Colonic mucosa (tissue), 4 donors: ENCODE measurements around the gene FAM110D. TPM values are rescaled to one million over a fixed set of nuclear protein-coding genes. Genes with fewer than 3 reads are reported as not detected.

Source experiments
- DNase-seq: peaks from one replicate; pipeline ENCODE4 v3.0.0-alpha.2; 2020
- H3K27ac ChIP-seq: fragments of 200-600 bp; one replicate; pipeline ENCODE4 v1.8.0; 2021
- H3K27me3 ChIP-seq: fragments of 200-600 bp; one replicate; pipeline ENCODE4 v1.8.0; 2021
- H3K36me3 ChIP-seq: fragments of 200-600 bp; one replicate; pipeline ENCODE4 v1.8.0; 2021
- H3K4me1 ChIP-seq: fragments of 200-600 bp; one replicate; pipeline ENCODE4 v1.8.0; 2021; ENCODE audit warnings: mild to moderate bottlenecking
- H3K4me3 ChIP-seq: fragments of 200-600 bp; one replicate; pipeline ENCODE4 v1.8.0; 2021
- H3K9ac ChIP-seq, 2 donors: one replicate each; pipeline ENCODE4 v1.7.0; 2013; ENCODE audit warnings: control low read depth in 2 of 2, low read depth in 2 of 2, low read length in 2 of 2
- H3K9me3 ChIP-seq: fragments of 200-600 bp; one replicate; pipeline ENCODE4 v1.8.0; 2021
- intact Hi-C: fragments of 100-400 bp; cut with DNase I; formaldehyde crosslinking; loops from one replicate; pipeline ENCODE4 v1.14.1; 2022
- total RNA-seq, 2 donors: library from RNA; stranded (reverse); fragmentation: NEBNext Ultra II Directional in 1 of 2; extraction: Animal tissue kit (Norgen Biotek cat#: 25700) in 1 of 2; gene quantifications; one replicate each; pipeline ENCODE4 v1.2.1, GENCODE V29; 2021
- TF ChIP-seq, protein P1 (sequence below): fragments of 200-600 bp; IDR thresholded peaks from one replicate; pipeline ENCODE4 v1.8.0; 2022; ENCODE audit warnings: antibody characterized with exemption, mild to moderate bottlenecking
- donor health status: healthy.
- donor health status: DM: no; HTN: no; CAD: no.
- donor health status: DM: no; HTN: no; CAD: no.

Gene FAM110D
- total RNA-seq, 2 donors from 2014 or later, result 0.57 to 1.1 TPM

DNA sequence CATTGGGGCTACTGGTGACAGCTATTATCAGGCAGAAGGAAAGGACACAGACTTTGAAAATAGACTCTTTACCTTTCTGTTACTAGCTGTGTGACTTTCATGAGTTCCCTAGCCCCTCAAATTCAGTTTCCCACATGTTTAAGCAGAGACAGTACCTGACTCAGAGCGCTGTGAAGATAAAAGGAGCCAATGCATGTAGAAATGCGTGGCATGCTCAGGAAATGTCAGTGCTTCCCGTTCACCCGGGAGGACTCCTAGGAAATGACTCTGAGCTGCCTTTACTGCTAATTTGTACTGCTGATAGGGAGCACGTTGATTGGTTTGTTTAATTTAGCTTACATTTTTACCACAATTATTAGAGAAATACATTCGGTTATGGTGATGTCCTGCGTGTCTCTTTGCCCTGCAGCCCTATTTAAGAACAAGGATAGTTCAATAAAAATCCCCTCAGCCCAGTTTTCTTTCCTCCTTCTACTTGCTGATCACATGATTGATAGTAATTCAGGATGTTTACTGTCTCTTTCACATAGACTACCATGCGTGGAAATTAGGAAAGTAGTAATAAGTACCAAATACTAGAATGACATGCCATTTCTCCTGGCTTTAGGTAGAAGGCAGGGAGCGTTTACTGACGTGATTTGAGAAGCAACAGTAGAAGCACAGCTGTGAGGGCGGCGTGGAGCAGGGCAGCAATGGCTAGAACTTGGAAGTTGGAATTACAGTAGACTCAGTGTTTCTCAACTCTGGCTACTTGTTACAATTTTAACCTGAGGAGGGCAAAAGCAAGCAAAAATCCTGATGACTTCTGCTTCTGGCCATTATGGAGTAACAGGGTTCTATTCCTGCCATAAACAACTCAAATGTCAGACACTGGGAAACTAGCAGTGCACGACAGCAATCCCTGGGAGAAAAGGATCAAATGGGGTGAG, 31.4 kb upstream of the FAM110D start:
- TF ChIP-seq, protein P1, sequence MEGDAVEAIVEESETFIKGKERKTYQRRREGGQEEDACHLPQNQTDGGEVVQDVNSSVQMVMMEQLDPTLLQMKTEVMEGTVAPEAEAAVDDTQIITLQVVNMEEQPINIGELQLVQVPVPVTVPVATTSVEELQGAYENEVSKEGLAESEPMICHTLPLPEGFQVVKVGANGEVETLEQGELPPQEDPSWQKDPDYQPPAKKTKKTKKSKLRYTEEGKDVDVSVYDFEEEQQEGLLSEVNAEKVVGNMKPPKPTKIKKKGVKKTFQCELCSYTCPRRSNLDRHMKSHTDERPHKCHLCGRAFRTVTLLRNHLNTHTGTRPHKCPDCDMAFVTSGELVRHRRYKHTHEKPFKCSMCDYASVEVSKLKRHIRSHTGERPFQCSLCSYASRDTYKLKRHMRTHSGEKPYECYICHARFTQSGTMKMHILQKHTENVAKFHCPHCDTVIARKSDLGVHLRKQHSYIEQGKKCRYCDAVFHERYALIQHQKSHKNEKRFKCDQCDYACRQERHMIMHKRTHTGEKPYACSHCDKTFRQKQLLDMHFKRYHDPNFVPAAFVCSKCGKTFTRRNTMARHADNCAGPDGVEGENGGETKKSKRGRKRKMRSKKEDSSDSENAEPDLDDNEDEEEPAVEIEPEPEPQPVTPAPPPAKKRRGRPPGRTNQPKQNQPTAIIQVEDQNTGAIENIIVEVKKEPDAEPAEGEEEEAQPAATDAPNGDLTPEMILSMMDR, result no peak
- H3K36me3 ChIP-seq, result no peaks in the 10 kb centered on the region
- peak; percentile 53 for DNase-seq
- intact Hi-C loops, result no loop called here
- no peaks in the 10 kb centered on the region for H3K4me1 ChIP-seq
- H3K27me3 ChIP-seq, result no peaks in the 10 kb centered on the region
- H3K4me3 ChIP-seq, result peak overlapping the region; percentile 38
- H3K27ac ChIP-seq, result peak overlapping the region; percentile 97
- H3K9me3 ChIP-seq, result no peaks in the 10 kb centered on the region
- H3K9ac ChIP-seq, result peak overlapping the region; percentile 66 to 73

GRCh38 chr1:26129778-26130177, 29.1 kb upstream of the FAM110D start:
- no peaks in the 10 kb centered on the region for H3K9me3 ChIP-seq
- intact Hi-C loops, result no loop called here
- TF ChIP-seq, protein P1, result no peak
- H3K27me3 ChIP-seq, result no peaks in the 10 kb centered on the region
- H3K4me3 ChIP-seq, result no peak overlapping the region
- H3K36me3 ChIP-seq, result no peaks in the 10 kb centered on the region
- no peaks in the 10 kb centered on the region for H3K4me1 ChIP-seq
- H3K27ac ChIP-seq, result no peak overlapping the region
- no peak overlapping the region for H3K9ac ChIP-seq
- no peak for DNase-seq

GRCh38 chr1:26130695-26131094, 28.2 kb upstream of the FAM110D start:
- Histone ChIP-seq H3K27ac (no peak overlapping the region), H3K4me1 (no peaks in the 10 kb centered on the region), H3K9ac (no peak overlapping the region), H3K36me3 (no peaks in the 10 kb centered on the region), H3K4me3 (no peak overlapping the region), H3K9me3 (no peaks in the 10 kb centered on the region), H3K27me3 (no peaks in the 10 kb centered on the region)
- intact Hi-C loops, result no loop called here
- TF ChIP-seq, protein P1, result no peak
- DNase-seq, result no peak

DNA sequence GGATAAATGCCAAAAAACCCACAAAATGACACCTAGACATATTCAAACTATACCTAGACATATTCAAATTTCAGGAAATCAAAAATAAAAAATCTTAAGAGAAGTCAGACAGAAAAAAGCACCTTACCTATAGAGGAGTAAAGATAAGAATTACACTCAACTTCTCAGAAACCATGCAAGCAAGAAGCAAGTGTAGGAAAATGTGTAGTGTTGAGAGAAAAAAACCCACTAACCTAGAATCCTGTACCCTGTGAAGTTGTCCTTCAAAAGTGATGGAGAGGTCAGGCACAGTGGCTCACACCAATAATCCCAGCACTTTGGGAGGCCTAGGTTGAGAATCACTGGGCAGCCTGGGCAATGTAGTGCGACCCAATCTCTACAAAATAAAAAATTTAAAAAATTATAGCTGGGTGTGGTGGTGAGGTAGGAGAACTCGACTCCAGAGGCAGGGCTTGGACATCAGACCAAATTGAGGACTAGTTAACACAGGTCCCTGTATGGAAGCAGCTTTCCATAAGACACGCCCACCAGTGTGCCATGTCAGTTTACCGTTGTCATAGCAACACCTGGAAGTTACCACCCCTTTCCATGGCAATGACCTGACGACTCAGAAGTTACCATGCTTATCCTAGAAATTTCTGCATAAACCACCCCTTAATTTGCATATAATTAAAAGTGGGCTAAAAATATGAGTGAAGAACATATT, 26.6 kb upstream of the FAM110D start:
- Histone ChIP-seq H3K36me3 (no peaks in the 10 kb centered on the region), H3K4me1 (no peaks in the 10 kb centered on the region), H3K27ac (no peak overlapping the region), H3K27me3 (no peaks in the 10 kb centered on the region), H3K9ac (no peak overlapping the region), H3K9me3 (no peaks in the 10 kb centered on the region), H3K4me3 (no peak overlapping the region)
- intact Hi-C loops, result no loop called here
- TF ChIP-seq, protein P1, result no peak
- DNase-seq, result peak; percentile 53

GRCh38 chr1:26132834-26133167, 26.1 kb upstream of the FAM110D start:
- Histone ChIP-seq H3K27ac (no peak overlapping the region), H3K4me1 (no peaks in the 10 kb centered on the region), H3K27me3 (no peaks in the 10 kb centered on the region), H3K36me3 (no peaks in the 10 kb centered on the region), H3K4me3 (no peak overlapping the region), H3K9me3 (no peaks in the 10 kb centered on the region), H3K9ac (no peak overlapping the region)
- no peak for DNase-seq
- intact Hi-C loops, result no loop called here
- TF ChIP-seq, protein P1, result no peak
